IPS DF 4.7 (cell line): Measurements from ENCODE around the gene UQCRHL.
"Not testable (repeated sequence)": the region's sequence is repeated elsewhere in the genome, so short reads cannot be mapped to it uniquely, and the experiment has no call there.

Source experiments
- DNase-seq: peaks from one replicate; pipeline ENCODE4 v3.0.0-alpha.2; 2013; ENCODE audit warnings: low spot score; ENCODE audit errors: extremely low read depth

The UQCRHL gene

GRCh38 chr1:15835741-15836510, 28.5 kb upstream of the UQCRHL start:
- no peak for DNase-seq

DNA sequence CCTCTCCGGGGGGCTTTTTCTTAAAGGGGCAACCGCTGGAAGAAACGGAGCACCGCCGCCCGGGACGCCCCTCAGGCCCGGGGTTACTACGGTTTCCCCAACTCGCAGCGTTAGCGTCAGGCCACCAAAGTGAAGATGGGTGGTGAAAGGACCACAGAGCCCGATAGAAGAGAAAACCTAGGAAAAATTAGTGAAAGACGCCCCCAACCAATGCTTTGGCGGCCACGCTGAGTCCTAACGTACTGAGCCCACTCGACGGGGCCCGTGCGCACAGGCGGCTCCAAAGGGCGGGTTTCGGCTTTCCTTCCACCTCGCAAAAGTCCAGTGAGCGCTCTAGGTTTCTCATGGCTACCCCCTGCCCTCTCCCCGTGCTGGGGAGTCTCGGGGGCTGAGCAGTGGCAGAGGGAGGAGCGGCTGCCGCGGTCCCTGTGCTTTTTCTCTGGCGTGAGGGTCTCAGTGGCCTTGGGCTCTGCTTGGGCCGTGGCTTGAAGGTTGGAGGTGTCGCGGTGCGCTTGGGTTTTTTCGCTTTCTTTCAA, 27.8 kb upstream of the UQCRHL start:
- no peak for DNase-seq

DNA sequence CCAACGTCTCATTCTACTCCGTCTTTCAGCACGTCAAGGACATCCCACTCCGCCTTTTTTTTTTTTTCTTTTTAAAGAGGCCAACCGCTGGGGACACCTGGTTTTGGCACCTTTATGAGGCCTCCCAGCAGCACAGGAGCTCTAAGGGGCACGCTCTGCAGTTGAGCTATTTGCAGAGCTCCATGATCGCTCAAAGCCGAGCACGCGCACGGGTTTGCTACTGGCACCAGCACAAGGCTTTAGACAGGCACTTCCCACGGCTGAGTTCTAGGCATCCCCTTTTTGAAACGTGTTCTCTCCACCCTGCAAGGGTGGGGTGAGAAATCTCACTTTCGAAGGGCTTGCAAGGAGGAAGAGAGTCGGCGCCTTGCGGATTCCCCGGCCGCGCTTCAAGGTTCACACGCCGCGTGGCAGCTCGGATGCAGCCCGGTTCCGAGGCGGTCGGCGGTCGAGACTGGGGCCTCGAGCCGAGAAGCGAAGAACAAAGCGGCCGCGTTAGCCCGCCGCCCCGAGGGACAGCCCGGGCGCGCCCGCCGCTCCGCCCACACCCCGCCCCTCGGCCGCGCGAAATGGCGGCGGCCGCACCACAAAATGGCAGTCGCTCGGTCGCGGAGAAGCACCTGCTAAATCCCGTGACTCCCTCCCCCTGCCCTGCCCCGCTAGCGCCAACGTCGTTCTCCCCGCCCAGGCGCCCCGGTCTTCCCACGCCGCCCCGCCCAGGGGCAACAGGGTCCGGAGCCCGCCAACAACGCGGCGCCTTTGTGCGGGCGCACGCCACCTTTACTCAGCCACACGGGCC, 27.2 kb upstream of the UQCRHL start:
- no peak for DNase-seq

- DNase-seq = no peak
Observed at GRCh38 chr1:15833842-15834405, 26.5 kb upstream of the UQCRHL start.

- DNase-seq = no peak
Observed at GRCh38 chr1:15833069-15833679, 25.7 kb upstream of the UQCRHL start.

DNA sequence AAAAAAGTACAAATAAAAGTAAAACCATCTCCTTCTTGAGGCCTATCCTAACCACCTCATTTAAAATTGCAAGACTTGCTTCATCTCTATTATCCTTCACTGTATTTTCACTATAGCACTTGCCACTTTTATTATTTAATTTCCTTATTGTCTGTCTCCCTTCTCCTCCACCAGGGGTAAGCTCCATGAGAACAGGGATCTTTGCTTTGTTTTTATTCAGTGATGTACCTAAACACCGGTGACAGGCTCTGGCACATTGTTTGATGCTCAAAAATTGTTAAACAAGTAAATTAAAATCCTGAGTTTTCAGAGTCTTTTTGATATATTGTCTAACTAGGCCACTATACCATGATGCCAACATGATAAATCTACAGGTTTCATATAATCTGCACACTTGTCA, 22.8 kb upstream of the UQCRHL start:
- no peak for DNase-seq

DNA sequence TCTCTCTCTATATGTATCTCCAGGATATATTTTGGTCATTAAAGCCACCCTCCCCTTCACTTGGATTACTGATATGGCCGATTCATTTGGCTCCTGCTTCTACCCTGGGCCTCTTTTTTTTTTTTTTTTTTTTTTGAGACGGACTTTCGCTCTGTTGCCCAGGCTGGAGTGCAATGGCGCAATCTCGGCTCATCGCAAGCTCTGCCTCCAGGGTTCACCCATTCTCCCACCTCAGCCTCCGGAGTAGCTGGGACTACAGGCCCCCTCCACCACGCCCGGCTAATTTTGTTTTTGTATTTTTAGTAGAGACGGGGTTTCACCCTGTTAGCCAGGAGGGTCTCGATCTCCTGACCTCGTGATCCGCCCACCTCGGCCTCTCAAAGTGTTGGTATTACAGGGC, 21.5 kb upstream of the UQCRHL start:
- not testable (repeated sequence) for DNase-seq

DNA sequence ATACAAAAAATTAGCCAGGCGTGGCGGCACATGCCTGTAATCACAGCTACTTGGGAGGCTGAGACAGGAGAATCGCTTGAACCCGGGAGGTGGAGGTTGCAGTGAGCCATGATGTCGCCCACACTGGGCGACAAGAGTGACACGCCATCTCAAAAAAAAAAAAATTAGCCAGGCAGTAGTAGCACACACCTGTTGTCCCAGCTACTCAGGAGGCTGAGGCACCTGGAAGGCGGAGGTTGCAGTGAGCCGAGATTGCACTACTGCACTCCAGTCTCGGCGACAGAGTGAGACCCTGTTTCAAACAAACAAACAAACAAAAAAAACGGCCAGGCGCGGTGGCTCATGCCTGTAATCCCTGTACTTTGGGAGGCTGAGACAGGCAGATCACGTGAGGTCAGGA, 20.1 kb upstream of the UQCRHL start:
- not testable (repeated sequence) for DNase-seq

GRCh38 chr1:15826810-15827507, 19.5 kb upstream of the UQCRHL start:
- DNase-seq = no peak

DNA sequence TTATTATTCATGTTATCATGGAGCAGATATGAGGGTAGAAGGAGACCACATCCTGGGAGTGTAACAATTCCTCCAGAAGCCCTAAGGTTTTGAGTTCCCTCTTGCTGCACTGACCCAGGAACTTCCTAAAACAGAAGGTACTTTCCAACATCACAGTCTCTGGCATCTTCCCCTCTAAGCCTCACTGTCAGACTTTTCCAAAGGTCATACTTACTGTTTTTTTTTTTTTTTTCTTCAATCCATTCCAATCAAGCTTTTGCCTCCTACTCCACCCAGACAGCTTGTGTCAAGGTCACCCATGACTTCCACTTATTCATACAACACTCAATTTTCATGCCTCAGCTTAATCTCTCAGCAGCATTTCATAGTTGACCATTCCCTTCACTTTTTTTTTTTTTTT, 18.4 kb upstream of the UQCRHL start:
- no peak for DNase-seq

DNA sequence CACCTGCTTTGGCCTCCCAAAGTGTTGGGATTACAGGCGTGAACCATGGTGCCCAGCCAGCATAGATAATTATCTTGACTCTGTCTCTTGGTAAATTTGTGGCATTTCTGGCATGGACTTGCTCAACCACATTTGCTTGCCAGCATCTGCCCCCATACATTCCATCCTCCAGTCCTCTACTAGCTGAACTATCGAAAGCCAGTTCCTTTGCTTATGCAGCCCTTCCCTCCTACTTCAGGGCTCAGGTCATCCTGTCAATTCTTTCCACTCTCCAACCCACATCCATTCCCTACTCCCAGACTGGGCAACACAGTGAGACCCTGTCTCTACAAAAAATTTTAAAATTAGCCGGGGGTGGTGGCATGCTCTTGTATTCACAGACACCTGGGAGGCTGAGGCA, 13.0 kb upstream of the UQCRHL start:
- DNase-seq = no peak

DNA sequence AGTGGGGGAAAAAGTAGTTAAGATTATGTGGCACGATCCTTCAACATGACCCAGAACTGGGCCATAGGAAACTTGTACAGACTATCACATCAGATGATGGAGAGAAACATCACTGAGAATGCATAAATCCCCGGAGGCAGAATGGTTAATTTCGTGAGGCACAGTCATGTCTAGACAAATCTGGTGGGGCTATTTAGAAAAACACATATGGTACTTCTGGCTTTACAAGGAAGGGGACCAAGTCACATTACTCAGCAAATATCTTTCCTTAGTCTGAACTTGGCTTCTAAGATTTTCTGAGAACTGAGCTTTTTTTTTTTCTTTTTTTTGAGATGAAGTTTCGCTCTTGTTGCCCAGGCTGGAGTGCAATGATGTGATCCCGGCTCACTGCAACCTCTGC, 9.2 kb upstream of the UQCRHL start:
- DNase-seq = no peak

DNA sequence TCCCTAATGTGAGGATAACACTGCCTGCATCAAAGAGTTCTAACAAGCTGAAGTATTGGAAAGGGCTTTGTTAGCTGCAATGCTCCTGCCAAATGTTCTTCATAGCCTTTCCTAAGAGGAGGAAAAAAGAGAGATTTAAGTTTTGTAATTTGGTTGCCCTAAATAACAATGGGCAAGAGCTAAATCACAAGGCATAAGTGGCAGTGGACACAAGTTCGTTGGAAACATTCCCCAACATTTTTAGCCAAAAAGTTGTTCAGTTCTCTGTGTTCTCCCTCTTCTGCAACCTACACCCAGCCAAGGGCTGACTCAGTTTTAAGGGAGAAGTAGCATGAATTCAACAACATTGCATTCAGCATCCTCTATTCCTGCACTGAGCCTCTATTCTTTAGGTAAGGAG, 2.6 kb upstream of the UQCRHL start:
- no peak for DNase-seq

DNA sequence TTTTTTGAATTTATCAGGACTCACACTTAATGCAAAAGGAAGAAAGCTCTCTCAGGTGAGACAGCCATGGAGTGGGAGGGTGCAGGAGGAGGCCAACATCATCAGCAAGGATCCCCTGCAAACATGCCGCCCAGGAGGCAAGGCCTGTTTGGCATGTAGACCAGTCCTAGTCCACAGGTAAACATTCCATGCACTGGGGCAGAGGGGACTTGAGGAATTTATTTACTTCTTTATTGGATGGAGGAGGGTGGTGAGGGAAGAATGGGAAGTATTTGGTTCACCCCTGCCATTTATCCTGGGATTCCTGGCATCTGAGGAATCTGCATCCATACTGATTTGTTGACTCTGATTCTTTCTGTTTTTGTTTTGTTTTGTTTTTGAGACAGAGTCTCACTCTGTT, 1.5 kb upstream of the UQCRHL start:
- no peak for DNase-seq

DNA sequence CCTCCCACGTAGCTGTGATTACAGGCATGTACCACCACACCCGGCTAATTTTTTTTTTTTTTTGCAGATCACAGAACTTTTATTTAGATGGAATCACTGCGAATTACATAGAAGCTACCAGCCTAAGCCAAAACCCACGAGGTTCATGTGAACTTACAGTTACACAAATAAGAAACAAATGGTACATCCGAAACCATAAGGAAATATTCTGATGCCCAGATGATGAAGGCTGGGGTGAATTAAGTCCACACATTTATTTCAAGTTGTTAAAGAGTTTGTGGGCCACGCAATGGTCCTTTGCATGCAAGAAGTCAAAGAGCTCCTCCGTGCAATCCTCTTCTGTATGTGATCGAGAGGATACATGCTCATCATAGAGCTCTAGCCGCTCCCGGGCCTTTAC, 328 bp downstream of the UQCRHL start:
- no peak for DNase-seq

GRCh38 chr1:15804060-15804459, 3.4 kb downstream of the UQCRHL start:
- DNase-seq = no peak

- DNase-seq = no peak
Observed at GRCh38 chr1:15803380-15803779, 4.1 kb downstream of the UQCRHL start.

DNA sequence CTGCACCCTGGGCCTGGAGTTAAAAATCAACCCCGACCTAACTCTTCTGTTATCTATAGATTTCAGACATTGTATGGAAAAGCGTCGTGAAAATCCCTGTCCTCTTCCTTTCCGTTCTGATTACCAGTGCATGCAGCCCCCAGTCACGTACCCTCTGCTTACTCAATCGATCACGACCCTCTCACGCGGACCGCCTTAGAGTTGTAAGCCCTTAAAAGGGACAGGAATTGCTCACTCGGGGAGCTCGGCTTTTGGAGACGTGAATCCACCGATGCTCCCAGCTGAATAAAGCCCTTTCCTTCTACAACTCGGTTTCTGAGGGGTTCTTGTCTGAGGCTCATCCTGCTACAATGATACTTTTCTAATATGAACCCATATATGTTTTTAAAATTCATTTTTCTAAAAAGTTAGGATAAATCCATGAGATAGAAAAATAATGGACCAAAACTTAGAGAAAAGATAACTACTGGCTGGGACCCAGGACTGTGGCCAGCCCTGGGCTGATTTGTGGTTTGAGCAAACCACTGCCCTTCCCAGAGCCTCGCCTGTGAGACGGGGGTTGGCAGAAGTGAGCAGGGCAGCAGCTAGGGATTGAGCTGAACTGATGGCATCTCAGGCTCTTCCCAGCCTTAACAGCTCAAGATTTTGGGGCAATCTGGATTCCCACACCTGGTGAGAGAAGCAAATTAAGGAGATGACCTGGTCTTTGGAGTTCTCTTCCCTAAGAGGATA, 5.0 kb downstream of the UQCRHL start:
- no peak for DNase-seq

GRCh38 chr1:15799928-15800835, 7.3 kb downstream of the UQCRHL start:
- no peak for DNase-seq
